Right hindlimb (tissue), 1 donor: ENCODE measurements around the gene MOK.
"Not testable (repeated sequence)": the region's sequence is repeated elsewhere in the genome, so short reads cannot be mapped to it uniquely, and the experiment has no call there.

Experiments
- DNase-seq: peaks from one replicate; pipeline ENCODE4 v3.0.0-alpha.2; 2018

Gene MOK, protein sequence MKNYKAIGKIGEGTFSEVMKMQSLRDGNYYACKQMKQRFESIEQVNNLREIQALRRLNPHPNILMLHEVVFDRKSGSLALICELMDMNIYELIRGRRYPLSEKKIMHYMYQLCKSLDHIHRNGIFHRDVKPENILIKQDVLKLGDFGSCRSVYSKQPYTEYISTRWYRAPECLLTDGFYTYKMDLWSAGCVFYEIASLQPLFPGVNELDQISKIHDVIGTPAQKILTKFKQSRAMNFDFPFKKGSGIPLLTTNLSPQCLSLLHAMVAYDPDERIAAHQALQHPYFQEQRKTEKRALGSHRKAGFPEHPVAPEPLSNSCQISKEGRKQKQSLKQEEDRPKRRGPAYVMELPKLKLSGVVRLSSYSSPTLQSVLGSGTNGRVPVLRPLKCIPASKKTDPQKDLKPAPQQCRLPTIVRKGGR

DNA sequence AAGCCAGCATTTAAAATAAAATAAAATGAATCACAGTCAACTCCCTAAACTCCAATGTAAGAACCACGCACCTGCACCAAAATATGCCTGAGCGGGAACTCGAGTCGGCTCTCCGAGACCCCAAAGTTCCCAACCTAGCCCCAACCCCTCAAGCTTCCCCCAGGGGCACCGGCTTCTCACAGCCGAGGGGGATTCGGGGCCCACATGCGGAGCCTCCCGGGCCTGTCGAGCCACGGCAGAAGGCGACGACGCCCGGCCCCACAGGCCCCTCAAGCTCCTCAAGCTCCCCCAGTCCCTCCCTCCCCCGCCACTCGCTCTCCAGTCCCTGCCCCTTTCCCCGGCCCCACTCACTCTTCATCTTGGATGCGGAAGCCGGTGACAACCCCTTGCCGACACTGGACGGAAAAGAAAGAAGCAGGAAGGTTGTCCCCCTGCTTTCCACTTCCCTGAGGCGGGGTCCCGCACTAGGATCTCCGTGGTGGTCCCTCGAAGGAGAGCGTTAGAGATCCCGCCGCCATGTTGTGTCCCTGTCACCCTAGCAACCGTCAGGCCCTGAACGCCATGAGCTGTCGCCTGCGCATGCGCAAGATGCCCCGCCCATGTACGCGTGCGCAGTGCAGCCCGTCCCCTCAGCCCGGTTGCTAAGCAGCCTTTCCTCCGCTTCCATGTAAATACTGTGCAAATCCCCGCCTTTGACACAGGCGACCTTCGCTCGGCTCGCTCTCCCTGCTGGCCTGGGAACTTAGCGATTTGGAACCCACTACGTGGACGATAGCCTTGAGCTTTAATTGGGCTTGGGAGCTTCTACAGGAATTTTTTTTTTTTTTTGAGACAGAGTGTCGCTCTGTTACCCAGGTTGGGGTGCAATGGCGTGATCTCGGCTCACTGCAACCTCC is at the start of gene MOK:
Gene MOK (minus strand): TSS at position 554 of the 896 bp plus-strand sequence. CDS start 196 bp downstream, at position 358.
- DNase-seq, result peak; percentile 99

DNA sequence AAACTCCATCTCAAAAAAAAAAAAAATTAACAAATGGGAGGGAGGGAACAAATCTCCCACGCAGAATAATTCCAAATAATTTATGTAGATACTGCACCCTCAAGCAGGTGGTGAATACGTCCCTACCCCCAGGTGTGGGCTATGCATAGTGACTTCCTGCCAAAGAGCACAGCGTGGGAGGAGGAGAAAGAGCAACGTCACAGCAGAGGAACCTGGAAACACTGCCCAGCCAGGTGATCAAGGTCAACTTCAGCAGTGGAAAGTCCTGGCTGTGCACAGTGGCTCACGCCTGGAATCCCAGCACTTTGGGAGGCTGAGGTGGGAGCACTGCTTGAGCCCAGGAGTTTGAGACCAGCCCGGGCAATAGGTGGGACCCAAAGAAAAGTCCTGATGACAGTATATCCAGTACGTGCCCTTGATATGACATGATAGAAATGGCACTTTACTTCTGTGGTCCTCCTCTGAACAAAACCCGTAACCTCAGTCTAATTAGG is 48.2 kb upstream of the MOK start:
- no peak for DNase-seq

DNA sequence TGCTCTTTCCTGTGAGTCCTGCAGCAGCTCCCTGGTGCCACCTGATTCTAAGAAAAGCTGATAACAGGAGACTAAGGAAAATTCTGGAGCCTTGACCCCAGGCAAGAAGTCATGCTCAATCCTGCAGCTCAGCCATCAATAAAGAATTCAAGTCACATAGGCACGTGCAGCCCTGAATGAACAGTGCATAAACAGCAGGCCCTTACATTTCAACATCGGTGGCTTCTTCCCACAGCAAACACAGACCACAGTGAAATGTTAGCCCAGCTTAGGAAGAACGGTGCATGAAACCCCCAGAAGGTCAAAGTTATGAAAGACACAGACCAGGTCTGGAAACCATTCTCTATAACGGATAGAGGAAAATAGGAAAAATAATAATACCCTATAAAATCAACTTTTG is 47.2 kb upstream of the MOK start:
- no peak for DNase-seq

DNA sequence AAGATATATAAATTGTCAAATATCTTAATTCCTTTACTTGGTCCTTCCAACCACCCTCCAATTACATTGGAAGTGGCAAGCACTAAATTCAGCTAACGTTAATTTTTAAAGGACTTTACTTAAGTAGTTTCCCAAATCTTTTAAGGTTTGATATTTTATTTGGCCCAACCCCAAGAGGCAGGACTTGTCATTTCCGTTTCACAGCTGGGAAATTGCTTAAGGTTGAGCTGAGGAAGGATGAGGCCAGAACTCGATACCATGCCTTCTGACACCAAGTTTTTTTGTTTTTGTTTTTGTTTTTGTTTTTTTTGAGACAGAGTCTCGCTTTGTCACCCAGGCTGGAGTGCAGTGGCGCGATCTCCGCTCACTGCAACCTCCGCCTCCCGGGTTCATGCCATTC is 46.6 kb upstream of the MOK start:
- DNase-seq, result not testable (repeated sequence)

GRCh38 chr14:102351023-102351422 is 46.1 kb upstream of the MOK start:
- DNase-seq, result no peak

- DNase-seq, result no peak
These were observed 43.4 kb upstream of the MOK start for GRCh38 chr14:102348376-102348775.

- no peak for DNase-seq
These were observed 41.7 kb upstream of the MOK start for GRCh38 chr14:102346645-102347044.

DNA sequence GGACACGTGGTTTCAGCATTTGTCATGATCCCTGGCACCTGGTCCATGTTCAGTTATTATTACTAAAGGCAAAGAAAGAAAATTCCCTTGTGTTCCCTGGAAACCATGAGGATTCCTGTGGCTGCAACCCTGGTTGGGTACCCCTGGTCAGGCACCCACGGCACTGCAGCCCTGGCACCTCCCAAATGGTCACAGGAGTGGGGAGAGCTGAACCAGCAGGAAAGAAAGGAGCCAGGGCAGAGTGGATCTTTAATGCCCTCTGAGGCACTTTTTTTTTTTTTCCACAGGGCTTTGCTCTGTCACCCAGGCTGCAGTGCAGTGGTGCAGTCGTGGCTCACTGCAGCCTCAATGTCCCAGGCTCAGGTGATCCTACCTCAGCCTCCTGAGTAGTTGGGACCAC is 40.3 kb upstream of the MOK start:
- no peak for DNase-seq

- no peak for DNase-seq
These were observed 39.5 kb upstream of the MOK start for GRCh38 chr14:102344485-102344884.

GRCh38 chr14:102344084-102344483 is 39.1 kb upstream of the MOK start:
- no peak for DNase-seq

DNA sequence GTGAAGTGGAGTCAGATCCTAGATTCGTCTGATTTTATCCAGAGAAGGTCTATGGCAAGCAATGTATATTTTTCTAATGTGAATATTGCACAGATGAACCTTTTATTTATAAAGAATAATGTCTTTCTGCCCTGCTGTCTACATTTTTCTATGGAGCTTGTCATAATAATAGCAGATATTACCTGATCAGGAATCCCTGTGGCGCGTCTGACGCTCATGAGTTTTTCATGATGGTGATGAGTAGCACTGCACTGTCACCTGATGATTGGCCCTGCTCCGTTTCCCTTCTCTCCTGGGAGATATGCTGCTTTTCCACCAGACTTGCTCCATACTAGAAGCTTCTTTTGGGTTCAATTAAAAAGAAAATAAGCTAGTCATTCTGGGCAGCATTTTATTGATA is 37.3 kb upstream of the MOK start:
- DNase-seq, result no peak

DNA sequence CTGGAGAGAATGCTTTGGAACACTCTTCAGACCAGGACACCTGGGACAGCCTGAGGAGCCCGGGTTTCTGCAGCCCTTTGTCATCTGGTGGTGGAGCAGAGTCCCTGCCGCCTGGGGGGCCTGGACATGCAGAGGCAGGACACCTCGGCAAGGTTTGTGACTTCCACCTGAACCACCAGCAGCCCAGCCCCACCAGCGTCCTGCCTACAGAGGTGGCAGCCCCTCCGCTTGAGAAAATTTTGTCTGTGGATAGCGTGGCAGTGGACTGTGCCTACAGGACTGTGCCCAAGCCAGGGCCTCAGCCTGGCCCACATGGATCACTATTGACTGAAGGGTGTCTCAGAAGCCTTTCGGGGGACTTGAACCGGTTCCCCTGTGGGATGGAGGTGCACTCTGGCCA is 36.6 kb upstream of the MOK start:
- no peak for DNase-seq

DNA sequence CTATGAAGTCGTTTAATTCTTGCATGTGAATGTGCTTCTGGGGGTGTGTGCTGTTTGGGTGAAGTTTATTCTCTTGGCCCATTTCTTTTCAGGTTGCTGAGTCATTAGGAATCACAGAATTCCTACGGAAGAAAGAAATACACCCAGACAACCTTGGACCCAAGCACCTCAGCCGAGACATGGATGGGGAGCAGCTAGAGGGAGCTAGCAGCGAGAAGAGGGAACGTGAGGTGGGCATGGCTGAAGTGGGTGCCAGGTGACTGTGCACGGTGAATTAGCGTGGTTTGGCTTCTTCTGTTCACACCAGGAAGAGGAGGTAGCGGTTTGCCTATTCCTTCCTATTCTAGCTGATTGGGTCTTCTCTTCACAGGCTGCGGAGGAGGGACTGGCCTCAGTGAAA is 33.8 kb upstream of the MOK start:
- no peak for DNase-seq

DNA sequence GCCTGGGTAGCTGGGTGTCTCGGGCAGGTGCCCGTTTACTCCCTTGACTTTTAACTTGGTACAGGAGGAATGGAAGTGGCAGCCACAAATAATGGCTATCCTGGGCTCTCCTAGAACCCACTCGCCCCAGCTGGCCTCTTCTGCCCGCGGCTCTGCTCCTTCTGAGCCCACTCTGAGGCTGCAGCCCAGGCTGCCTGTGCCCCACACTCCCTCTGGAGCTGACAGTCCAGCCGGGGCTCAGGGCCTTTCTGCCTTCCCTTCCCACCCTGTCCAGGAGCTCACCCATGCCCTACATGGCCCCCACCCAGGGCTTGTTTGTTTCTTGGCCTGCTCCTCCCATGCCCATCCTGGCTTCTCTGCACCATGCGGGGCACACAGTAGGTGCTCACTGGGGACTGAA is 30.2 kb upstream of the MOK start:
- no peak for DNase-seq

DNA sequence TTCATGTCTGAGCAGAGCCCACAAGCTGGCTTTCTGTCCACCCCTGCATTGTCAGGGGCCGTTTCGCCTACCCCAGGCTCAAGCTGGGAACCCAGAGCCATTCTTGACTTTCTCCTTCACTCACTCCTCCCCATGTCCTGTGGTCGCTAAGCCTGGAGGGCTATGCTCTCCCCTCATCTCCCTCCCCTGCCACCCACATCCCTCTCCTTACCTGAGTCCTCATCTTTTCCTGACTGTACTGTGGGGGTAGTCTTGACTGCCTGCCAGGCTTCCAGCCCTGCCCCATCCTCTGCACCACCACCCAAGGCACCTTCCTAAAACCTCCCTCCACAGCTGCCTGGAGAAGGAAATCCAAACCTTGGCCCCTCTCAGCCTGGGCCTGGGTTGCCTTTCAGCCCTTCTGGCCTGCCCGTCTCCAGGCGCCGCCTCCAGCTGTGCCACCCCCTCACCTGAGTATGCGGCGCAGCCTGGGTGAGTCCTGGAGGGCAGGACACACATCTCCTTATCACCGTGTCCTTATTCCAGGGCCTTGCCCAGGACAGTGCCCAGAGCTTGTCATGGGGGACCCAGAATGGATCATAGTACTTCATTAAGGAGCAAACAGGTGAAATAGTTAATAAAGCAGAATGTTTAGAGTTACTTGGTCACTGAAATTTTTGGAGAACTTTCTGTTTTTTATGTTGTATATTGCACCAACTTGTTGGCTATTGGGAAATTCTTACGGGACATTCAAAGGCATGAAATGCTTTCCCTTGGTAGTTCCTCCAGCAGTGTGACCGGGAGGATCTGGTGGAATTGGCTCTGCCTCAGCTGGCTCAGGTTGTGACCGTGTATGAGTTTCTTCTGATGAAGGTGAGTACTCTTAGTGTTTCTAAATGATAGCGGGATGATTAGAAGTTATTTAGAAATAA is 29.1 kb upstream of the MOK start:
- DNase-seq, result no peak

DNA sequence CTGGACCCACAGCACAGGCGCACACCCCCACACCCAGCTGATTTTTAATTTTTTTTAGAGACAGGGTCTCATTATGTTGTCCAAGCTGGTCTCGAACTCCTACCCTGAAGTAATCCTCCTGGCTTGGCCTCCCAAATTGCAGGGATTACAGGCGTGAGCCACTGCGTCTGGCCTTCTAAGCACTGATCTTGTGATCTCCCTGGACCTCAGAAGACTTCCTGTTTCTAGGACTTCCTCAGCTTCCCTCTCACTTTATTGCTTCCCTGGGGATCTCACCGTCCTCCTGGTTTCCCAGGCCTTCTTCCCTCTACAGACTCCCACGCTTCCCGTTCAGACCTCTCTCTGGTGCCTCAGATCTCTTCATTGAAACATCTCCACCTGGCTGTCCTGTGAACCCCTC is 28.4 kb upstream of the MOK start:
- DNase-seq, result no peak

GRCh38 chr14:102330806-102331205 is 25.8 kb upstream of the MOK start:
- DNase-seq, result no peak

- not testable (repeated sequence) for DNase-seq
These were observed 24.4 kb upstream of the MOK start for GRCh38 chr14:102329381-102329780.

GRCh38 chr14:102326583-102326982 is 21.6 kb upstream of the MOK start:
- no peak for DNase-seq

DNA sequence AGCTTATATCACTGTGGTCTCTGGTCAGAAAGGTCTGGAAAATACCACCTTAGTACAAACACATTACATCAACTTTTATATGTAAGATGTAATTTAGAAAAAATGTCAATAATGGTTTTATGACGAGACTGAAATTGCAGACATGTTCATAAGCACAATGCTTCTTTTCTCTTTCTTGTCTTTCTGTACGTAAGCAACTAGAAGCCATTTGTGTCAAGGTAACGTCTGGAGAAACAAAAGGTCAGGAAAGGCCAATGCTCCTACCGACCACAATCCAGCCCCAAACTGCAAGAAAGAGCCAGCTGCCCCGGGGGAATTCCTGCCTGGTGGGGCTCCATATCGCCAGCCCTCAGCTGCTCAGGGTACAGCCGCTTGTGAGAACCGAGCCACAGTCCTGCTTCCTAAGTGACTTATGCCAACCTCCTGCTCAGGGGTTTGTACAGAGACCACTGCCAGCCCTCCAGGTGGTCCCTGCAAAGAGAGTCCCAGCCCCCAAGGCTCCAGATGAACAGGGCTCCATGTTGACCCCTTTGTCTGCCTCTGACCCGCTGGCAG is 20.9 kb upstream of the MOK start:
- no peak for DNase-seq

GRCh38 chr14:102323102-102323501 is 18.1 kb upstream of the MOK start:
- peak; percentile 54 for DNase-seq
